GM18870 (cell line): ENCODE results near the gene PRSS58.

Source experiments
- ATAC-seq: cut with Tn5 transposase; IDR thresholded peaks from one replicate; pipeline ENCODE4 v1.9.1; 2021; ENCODE audit warnings: moderate library complexity; ENCODE audit not compliant: unreplicated experiment

Gene PRSS58, protein sequence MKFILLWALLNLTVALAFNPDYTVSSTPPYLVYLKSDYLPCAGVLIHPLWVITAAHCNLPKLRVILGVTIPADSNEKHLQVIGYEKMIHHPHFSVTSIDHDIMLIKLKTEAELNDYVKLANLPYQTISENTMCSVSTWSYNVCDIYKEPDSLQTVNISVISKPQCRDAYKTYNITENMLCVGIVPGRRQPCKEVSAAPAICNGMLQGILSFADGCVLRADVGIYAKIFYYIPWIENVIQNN

DNA sequence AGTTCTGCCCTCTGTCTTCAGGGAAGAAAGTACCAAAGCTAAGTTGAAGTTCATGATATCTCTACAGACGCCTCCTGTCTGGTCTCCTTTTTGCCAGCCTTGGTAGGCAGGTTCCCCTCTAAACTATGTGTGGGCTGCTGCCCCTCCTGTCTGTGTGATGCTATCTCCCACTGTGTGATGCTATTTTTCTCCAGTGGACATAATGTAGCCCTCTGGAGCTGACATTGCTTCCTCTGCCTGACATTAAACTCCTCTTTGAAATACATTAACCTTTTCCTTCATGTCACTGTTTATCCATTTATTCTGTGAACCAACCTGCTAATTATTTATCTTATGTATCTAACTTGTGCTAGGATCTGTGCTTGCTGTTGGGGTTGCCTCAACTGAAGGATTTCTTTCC is at the start of gene PRSS58:
Gene PRSS58 (minus strand): TSS at position 101 of the 400 bp plus-strand sequence. CDS start 351 bp downstream, outside the sequence.
- ATAC-seq: no peak

DNA sequence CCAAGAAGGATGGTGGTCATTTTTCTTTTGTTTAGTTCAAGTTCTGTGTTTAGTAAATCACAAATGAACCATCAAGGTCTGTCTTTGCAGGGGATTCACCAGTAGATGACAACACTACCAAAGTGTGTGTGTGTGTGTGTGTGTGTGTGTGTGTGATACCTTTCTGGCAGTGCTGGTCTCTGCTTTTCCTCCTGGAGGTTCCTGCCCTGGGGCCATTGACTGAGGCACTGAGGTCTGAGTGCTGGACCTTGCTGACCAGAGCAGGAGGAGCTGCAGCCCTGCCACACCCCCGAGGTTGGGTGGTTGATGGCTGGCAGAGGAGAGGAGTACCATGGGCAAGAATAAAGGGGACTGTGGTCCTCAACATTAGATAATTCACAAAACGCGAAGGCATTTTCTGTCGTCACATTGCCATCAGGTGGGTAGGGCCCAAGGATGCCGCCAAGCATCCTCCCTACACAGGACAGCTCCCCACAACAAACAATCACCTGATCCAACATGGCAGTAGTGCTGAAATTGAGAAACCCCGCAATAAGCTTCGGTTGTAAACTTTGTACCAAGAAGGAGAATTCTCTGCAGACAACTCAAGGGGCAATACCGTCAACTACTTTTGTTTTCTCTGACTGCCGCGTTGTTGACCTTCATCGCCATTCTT is 49.5 kb upstream of the PRSS58 start:
- ATAC-seq: no peak

DNA sequence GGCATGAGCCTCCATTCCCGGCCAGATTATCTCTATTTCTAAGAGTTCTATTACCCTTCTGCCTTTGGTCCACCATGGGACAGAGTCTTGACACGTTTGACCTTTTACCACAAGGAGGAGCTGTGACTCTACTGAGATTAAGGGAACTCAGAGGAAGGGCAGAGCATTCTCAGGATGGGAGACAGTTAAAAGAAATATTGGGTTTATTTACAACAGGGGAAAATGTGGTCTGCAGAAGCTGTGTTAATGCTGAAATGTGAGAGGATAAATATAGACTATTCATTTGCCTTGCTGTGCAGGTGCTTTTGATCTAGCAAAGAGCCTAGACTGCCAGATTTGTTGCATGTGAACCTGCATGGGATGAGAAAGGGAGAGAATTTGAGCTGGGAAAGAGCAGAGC is 45.8 kb upstream of the PRSS58 start:
- ATAC-seq: no peak

DNA sequence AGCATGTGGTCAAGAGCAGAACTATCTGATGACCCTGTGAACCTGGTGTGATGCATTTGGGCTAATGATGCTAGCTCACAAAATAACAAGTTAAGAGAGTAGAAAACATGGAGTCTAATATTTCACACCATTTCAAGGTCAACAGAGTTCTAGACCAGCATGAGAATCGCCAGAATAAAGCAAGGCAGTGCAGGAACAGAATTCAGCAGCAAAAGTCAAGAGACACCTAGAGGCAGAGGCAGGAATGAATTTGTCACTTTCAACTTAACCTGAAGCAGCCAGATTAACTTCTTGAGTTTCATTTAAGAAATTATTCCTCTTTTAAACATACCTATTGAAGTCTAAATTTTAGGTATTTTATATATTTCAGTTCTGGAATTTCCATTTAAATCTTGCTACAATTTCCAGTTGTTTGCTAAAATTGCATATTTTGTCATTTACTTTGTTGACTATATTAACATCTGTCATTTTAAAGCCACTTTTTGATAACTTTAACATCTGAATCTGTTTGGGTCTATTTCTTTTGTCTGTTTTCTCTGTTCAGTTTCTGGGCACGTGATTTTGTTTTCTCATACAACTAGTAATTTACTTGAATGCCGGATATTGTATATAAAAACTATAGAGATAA is 44.2 kb upstream of the PRSS58 start:
- peak; percentile 67 for ATAC-seq

DNA sequence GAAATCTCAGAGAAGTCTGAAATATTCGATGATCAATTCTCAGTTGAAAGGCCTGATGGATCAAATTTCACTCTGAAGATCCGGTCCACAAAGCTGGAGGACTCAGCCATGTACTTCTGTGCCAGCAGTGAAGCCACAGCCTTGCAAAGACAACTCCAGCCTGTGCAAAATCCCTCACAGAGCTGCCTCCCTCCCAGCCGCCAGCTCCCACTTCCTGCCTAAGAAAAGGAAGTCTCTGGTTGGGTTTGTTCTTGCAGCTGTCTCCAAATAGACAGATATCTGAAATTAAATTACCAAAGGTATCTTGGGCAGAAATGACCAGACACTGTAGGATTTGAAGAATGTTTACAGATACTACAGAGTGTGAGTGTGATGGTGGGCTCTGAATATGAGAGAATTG is 43.4 kb upstream of the PRSS58 start:
- ATAC-seq: no peak

DNA sequence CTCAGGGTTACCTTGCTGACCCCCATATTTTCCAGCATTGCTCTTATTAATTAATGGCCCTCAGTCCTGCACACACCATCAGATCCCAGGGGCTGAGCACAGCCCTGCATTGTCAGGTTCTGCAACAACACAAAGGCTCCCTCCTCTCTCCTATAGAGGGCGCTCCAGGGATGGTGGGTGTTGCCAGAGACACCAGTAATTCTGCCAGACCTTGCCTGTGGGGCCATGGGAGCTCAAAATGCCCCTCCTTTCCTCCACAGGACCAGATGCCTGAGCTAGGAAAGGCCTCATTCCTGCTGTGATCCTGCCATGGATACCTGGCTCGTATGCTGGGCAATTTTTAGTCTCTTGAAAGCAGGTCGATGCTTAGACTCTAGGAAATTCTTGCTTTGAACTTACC is 42.8 kb upstream of the PRSS58 start:
- ATAC-seq: no peak

DNA sequence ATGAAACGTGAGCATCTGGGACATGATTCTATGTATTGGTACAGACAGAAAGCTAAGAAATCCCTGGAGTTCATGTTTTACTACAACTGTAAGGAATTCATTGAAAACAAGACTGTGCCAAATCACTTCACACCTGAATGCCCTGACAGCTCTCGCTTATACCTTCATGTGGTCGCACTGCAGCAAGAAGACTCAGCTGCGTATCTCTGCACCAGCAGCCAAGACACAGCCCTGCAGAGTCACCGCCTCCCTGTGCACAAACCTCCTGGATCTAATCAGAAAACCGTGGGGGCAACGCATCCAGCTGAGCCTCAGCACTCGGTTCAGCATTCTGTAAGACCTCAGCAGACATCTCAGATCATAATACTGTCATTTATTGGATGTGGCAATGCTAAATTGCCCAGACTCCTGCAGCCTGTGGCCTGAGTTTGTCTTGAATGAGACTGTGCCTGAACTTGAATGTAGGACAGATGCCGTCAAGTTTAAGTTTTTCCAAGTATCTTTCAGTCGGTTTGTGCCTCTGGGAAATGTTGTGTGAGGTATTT is 41.5 kb upstream of the PRSS58 start:
- ATAC-seq: no peak

DNA sequence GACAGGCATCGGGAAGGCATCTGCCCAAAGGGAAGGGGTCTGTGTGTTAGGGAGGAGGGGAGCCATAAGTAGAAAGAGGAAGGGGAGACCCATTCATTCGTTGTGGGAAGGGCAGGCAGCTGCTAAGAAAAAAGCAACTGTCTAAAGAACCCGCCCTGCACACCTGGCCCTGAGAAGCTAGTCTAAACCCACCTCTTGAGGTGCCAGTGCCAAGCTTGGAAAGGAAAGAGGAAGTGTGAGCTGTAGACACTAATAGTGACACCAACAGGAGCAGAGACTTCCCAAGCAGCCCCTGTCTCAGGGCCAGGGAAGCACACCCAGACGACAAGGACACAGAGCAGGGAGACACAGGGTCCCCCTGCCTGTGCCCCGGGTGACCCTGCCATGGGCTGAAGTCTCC is 40.8 kb upstream of the PRSS58 start:
- ATAC-seq: no peak

DNA sequence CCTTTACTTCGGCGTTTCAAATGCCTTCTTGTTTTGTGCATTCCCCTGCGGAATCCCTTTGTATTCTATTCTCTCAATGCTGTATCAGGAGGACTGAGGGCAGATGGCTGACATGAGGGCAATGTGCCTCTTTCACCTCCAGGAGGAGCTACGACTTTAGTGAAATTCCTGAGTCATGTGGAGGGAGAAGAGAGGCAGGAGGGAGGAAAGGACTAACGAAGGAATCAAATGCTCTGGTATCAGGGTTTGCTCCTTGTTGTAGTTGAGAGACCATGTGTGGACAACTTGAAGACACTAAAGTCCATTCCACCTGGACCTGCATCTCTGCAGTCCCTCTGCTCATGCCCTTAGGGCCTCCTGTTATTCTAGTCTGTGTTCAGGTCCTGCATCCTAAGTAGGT is 40.2 kb upstream of the PRSS58 start:
- no peak for ATAC-seq

DNA sequence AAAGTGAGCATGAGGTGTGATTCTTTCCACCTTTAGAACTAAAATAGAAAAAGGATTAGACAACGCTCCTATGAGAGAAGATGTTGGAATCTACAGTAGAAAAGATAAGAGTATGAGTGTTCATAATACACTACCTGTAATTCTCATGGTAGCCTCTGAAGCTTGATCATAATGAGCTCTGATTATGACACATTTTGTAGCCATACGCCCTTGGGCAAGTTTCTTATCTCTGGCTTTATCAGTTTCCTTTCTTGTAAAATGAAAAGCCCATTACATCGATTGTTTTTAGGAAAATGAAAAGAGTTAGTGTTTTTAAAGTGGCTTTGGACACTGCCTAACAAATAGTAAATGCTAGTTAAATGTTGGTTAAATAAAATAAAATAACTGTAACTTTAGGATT is 22.4 kb upstream of the PRSS58 start:
- no peak for ATAC-seq

DNA sequence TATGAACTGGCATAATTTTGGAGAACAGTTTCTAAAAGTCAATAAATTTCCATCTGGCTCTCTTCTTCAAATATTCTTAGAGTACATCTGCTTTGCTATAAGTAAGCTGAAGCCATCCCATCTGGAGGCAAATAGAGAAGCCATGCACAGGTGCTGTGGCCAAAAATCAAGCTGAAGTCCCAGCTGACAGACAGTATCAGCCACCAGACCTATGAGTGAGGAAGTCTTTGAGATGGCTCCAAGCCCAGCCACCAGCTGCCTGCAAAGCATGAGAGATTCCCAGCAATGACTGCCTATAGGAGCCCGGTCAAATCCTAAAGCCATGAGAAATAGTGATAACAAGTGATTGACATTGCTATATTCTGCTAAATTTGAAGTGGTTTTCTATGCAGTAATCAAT is 21.7 kb upstream of the PRSS58 start:
- ATAC-seq: no peak

DNA sequence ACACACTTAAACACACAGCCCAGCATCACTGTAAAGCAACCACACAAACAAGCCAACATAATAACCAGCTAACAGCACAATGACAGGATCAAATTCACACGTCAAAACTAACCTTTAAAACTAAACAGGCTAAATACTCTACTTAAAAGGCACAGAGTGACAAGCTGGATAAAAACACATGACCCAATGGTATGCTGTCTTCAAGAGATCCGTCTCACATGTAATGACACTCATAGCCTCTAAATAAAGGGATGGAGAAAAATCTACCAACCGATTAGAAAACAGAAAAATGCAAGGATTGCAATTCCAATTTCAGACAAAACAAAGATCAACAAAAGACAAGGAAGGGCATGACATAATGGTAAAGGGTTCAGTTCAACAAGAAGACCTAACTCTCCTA is 17.2 kb upstream of the PRSS58 start:
- no peak for ATAC-seq

DNA sequence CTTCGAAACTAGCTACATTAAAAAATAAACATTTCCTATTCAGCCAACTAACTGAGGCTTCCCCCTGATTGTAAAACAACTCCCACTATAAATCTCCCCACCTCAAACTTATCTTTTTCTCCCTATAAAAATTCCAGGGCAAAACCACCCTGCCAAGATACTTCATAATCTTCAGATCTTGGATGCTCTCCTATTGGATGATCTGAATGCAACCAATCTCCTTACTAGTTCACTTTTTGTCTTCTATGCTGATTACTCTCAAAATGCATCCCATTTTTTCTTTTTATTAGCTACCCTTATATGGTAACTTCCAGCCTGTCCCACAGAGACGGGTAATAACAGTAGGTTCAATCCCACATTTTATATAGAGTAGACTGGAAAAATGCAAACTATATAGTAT is 15.0 kb upstream of the PRSS58 start:
- ATAC-seq: no peak

DNA sequence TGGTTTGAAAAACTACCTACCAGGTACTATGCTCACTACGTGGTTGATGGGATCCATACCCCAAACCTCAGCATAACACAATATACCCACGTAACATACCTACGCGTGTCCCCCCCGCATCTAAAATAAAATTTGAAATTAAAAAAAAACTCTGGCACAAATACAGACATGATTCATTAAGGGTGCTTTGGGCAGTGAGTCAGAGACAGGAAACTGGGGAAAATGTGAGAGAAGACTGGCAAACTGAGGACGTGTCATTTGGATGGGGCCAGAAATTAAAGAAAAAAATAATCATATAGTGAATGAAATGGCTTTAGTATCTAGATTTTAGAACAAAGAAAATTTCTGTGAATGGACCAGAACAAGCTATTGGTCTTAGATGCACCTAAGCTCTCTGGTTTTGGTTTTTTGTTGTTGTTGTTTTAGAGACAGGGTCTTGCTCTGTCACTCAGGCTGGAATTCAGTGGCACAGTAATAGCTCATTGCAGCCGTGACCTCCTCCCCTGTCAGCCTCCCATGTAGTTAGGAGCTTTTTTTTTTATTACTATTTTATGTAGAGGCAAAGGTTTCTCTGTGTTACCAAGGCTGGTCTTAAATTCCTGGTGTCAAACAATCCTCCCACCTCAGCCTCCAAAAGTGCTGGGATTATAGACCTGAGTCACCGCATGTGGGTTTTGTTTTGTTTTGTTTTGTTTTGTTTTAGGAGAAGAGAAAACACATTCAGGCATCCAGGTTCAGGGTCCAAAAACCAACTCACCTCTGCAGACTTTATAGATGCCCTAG is 5.9 kb upstream of the PRSS58 start:
- no peak for ATAC-seq

DNA sequence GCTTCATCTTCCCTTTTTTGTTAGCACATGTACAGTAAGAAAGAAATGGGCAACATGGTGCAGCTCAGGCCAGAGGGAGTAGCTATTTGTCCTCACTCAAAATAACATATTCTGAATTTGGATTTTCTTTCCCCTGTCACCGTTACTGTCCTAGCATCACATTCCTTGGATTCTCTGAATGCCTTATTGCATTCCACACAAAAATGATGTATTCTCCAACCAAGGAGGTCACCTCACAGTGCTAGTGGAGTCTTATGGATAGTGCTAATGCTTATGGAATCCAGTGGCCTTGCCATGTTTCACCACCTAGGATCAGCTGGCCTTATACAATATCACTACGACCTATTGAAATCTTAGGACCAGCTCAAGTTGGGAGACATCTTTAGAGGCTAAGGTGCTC is 7.2 kb downstream of the PRSS58 start:
- ATAC-seq: no peak

DNA sequence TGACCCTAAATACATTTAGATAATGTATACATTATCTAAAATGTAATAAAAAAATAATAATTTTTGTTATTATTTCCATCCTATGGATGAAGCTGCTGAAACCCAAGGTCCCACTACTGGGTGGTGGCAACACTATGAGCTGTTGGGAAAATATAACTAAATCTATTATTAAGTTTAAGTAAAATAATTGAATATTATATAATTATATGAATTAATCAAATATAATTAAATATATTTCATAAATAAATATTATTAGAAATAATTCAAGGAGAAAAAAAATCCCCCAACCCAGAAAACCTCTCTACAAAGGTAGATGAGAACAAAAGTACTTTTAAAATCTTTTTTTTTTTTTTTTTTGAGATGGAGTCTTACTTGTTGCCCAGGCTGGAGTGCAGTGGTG is 7.9 kb downstream of the PRSS58 start:
- ATAC-seq: no peak

DNA sequence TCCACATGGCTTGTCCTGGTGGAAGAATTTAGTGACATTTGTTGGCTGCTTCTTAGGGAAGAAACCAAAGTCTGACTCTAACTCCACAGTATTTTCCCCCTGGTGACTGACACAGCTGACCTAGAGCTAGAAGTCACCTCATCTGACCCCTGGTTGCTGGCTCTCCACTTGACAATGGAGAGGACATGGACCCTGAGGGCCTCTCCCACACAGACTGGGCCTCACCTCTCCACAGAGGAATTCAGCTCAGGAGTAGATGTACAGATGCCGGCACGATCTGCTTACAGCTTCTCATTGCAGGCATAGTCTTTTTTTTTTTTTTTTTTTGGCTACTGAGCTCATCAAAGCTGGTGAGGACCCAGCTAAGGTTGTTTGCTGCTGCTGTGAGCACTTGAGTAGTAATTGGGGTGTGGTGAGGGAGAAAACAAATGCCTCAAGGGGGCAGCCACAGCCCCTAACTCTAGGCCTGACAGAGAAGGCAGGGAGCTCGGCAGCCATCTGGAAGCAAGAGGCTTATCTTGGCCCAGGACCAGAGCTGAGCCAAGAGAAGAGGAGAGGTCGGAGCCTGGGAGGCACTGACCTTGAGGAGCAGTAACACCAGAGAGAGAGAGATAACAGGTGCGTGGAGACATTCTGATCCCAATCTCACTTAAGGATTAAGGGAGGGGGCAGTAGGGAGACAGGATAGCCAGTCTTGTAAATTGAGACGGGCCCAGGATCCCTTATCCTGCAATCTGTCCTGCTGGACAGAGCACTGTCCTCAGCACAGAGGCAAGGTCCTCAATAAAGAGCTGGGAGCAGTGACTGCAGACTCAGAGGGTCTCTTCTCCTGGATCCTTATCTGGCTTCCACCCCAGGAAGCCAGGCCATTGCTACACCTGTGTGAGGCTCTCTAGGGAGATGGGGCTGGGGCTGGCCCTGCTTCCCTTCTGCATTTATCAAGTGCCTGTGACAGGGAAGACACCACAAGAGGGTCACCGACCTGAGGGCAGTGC is 9.4 kb downstream of the PRSS58 start:
- no peak for ATAC-seq

DNA sequence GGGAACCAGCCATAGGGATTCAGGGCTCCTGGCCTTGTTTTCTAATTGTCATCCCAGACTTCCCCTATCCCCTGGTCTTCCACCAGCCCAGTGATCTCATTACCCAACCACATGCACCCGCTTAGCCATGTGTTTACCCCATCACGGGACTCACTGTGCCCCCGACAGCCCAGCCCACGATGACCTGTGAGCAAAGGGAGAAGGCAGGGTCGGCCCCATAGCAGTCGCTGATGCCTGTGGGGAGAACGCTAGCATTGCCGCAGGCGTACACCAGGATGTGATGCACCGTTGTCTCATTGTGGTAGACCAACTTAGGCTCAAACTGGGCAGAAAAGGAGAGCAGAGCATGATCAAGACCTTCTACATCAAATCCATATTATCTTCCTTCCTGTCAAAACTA is 14.0 kb downstream of the PRSS58 start:
- no peak for ATAC-seq

DNA sequence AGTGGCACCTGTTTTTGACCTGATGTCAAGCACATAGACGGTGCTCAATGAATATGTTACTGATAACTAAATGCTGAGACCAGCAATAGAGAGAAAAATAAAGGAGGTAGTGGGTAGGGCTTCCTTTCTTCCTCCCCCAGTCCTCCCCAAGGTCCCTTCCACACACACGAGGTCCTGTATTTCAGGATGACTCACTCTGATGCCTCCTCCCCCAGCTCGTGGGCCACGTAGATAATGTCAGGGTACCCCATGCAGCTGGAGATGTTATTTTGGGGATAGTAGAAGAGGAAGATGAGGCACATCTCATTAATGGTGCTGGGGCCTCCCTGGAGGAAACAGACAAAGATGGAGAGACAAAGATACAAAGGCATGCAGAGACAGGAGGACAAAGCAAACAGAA is 17.3 kb downstream of the PRSS58 start:
- ATAC-seq: no peak

DNA sequence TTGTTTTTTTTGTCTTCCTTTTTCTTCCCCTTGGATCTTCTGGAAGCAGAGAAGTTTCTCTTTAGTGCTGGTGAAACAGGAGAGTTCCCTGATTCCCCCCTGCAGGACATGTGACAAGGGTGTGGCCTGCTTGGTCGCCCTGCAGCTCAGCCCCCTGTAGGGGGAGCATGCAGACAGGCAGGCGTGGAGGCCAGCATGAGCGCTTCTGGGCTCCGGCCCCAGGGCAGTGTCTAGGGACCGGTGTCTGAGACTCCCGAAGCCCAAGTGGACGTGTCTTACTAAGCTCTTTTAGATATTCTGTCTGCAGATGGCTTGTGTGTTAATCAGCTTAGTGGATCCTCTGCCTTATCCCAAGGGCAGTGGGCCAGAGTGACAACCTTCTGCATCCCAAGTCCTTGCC is 26.1 kb downstream of the PRSS58 start:
- ATAC-seq: no peak
